Mucosa of stomach (tissue), 1 donor: Measurements from ENCODE around the gene SLC10A1.

Experiments
- H3K27me3 ChIP-seq: one replicate; pipeline ENCODE4 v1.7.0; 2013; ENCODE audit warnings: mild to moderate bottlenecking, low read length; ENCODE audit not compliant: control insufficient read depth, insufficient read depth
- H3K36me3 ChIP-seq: one replicate; pipeline ENCODE4 v1.7.0; 2013; ENCODE audit warnings: low read length; ENCODE audit not compliant: control insufficient read depth, insufficient read depth
- H3K4me1 ChIP-seq: one replicate; pipeline ENCODE4 v1.7.0; 2013; ENCODE audit warnings: mild to moderate bottlenecking, low read length; ENCODE audit not compliant: control insufficient read depth, insufficient read depth
- H3K4me3 ChIP-seq: one replicate; pipeline ENCODE4 v1.7.0; 2013; ENCODE audit warnings: low read length
- H3K9ac ChIP-seq: one replicate; pipeline ENCODE4 v1.7.0; 2013; ENCODE audit warnings: mild to moderate bottlenecking, low read length, moderate library complexity
- H3K9me3 ChIP-seq: one replicate; pipeline ENCODE4 v1.7.0; 2013; ENCODE audit warnings: mild to moderate bottlenecking, low read length, moderate library complexity; ENCODE audit not compliant: control insufficient read depth
- donor health status: Pancreatic carcinoma.

Gene SLC10A1

GRCh38 chr14:69796797-69797500 is at the start of gene SLC10A1:
TSS of gene SLC10A1 (minus strand) at chr14:69797241. CDS start at chr14:69797155, 86 bp downstream.
- H3K9ac ChIP-seq = no peak within 1 kb of the TSS
- no peak within 1 kb of the TSS for H3K4me3 ChIP-seq
- no peaks in the 10 kb centered on the region for H3K36me3 ChIP-seq
- no peaks in the 10 kb centered on the region for H3K9me3 ChIP-seq
- no peaks in the 10 kb centered on the region for H3K27me3 ChIP-seq
- peaks cover 18% of the 10 kb centered on the region for H3K4me1 ChIP-seq

- no peaks in the 10 kb centered on the region for H3K36me3 ChIP-seq
- H3K9me3 ChIP-seq = no peaks in the 10 kb centered on the region
- no peak overlapping the region for H3K4me3 ChIP-seq
- no peak overlapping the region for H3K9ac ChIP-seq
- no peaks in the 10 kb centered on the region for H3K4me1 ChIP-seq
- peaks cover 15% of the 10 kb centered on the region for H3K27me3 ChIP-seq
Measured at GRCh38 chr14:69845787-69846186, 48.7 kb upstream of the SLC10A1 start.

- Histone ChIP-seq H3K4me1 (no peaks in the 10 kb centered on the region), H3K4me3 (no peak overlapping the region), H3K27me3 (peaks cover 15% of the 10 kb centered on the region), H3K9me3 (no peaks in the 10 kb centered on the region), H3K36me3 (no peaks in the 10 kb centered on the region), H3K9ac (no peak overlapping the region)
Measured at GRCh38 chr14:69845050-69845581, 48.1 kb upstream of the SLC10A1 start.

- H3K27me3 ChIP-seq = peaks cover 15% of the 10 kb centered on the region
Measured at GRCh38 chr14:69844171-69844570, 47.1 kb upstream of the SLC10A1 start.

GRCh38 chr14:69842686-69843420 is 45.8 kb upstream of the SLC10A1 start:
- Histone ChIP-seq H3K9me3 (no peaks in the 10 kb centered on the region), H3K4me3 (no peak overlapping the region), H3K9ac (no peak overlapping the region), H3K27me3 (peaks cover 15% of the 10 kb centered on the region), H3K36me3 (no peaks in the 10 kb centered on the region), H3K4me1 (no peaks in the 10 kb centered on the region)

More at GRCh38 chr14:69844171-69844570, 47.1 kb upstream of the SLC10A1 start:
- Histone ChIP-seq H3K9me3 (no peaks in the 10 kb centered on the region), H3K4me1 (no peaks in the 10 kb centered on the region), H3K36me3 (no peaks in the 10 kb centered on the region), H3K4me3 (no peak overlapping the region), H3K9ac (no peak overlapping the region)

GRCh38 chr14:69841656-69842055 is 44.6 kb upstream of the SLC10A1 start:
- Histone ChIP-seq H3K9ac (no peak overlapping the region), H3K4me3 (no peak overlapping the region), H3K9me3 (no peaks in the 10 kb centered on the region), H3K36me3 (no peaks in the 10 kb centered on the region), H3K4me1 (no peaks in the 10 kb centered on the region), H3K27me3 (peaks cover 15% of the 10 kb centered on the region)

GRCh38 chr14:69839661-69840060 is 42.6 kb upstream of the SLC10A1 start:
- Histone ChIP-seq H3K9me3 (no peaks in the 10 kb centered on the region), H3K36me3 (no peaks in the 10 kb centered on the region), H3K9ac (no peak overlapping the region), H3K27me3 (peaks cover 15% of the 10 kb centered on the region), H3K4me3 (no peak overlapping the region), H3K4me1 (no peaks in the 10 kb centered on the region)

- Histone ChIP-seq H3K4me3 (no peak overlapping the region), H3K9ac (no peak overlapping the region), H3K4me1 (no peaks in the 10 kb centered on the region), H3K27me3 (peaks cover 15% of the 10 kb centered on the region), H3K9me3 (no peaks in the 10 kb centered on the region), H3K36me3 (no peaks in the 10 kb centered on the region)
Measured at GRCh38 chr14:69838881-69839416, 41.9 kb upstream of the SLC10A1 start.

- Histone ChIP-seq H3K36me3 (no peaks in the 10 kb centered on the region), H3K27me3 (no peaks in the 10 kb centered on the region), H3K4me3 (no peak overlapping the region), H3K9me3 (no peaks in the 10 kb centered on the region), H3K9ac (no peak overlapping the region), H3K4me1 (no peaks in the 10 kb centered on the region)
Measured at GRCh38 chr14:69828879-69829278, 31.8 kb upstream of the SLC10A1 start.

GRCh38 chr14:69828354-69828753 is 31.3 kb upstream of the SLC10A1 start:
- Histone ChIP-seq H3K4me1 (no peaks in the 10 kb centered on the region), H3K9me3 (no peaks in the 10 kb centered on the region), H3K4me3 (no peak overlapping the region), H3K36me3 (no peaks in the 10 kb centered on the region), H3K9ac (no peak overlapping the region), H3K27me3 (no peaks in the 10 kb centered on the region)

GRCh38 chr14:69827560-69827959 is 30.5 kb upstream of the SLC10A1 start:
- no peak overlapping the region for H3K9ac ChIP-seq
- H3K9me3 ChIP-seq = no peaks in the 10 kb centered on the region
- H3K27me3 ChIP-seq = no peaks in the 10 kb centered on the region
- H3K4me1 ChIP-seq = no peaks in the 10 kb centered on the region
- H3K36me3 ChIP-seq = no peaks in the 10 kb centered on the region
- H3K4me3 ChIP-seq = no peak overlapping the region

- Histone ChIP-seq H3K9me3 (no peaks in the 10 kb centered on the region), H3K36me3 (no peaks in the 10 kb centered on the region), H3K4me3 (no peak overlapping the region), H3K27me3 (peaks cover 9% of the 10 kb centered on the region), H3K9ac (no peak overlapping the region), H3K4me1 (no peaks in the 10 kb centered on the region)
Measured at GRCh38 chr14:69822456-69822855, 25.4 kb upstream of the SLC10A1 start.
